ENCODE results near the gene SPEG. TPM values are rescaled to one million over a fixed set of nuclear protein-coding genes. Genes with fewer than 3 reads are reported as not detected.

The SPEG gene
- total and polyA plus RNA-seq, 2 of the 13 experiments (the other 11 are each of a cell fraction or from before 2014, with no cell fraction given) = 0.18 to 0.24 TPM

- no peak for TF ChIP-seq ZNF574 (CRISPR knock-in tag; IDR thresholded peaks at IDR 0.05)
- no peak for TF ChIP-seq PHF20 (CRISPR knock-in tag; IDR thresholded peaks at IDR 0.05)
- TF ChIP-seq E2F2 (CRISPR knock-in tag; IDR thresholded peaks at IDR 0.05; ENCODE audit: borderline replicate concordance) = no peak
- no peak for TF ChIP-seq STAT6 (CRISPR knock-in tag; IDR thresholded peaks at IDR 0.05; ENCODE audit: borderline replicate concordance)
- no peak for TF ChIP-seq ZNF335 (CRISPR knock-in tag; IDR thresholded peaks at IDR 0.05)
- no peak for TF ChIP-seq CHD4 (IDR thresholded peaks at IDR 0.05; ENCODE audit: borderline replicate concordance, low read length)
- no peak for TF ChIP-seq ZNF792 (CRISPR knock-in tag; IDR thresholded peaks at IDR 0.05)
- no peak for TF ChIP-seq TEAD3 (CRISPR knock-in tag; optimal IDR thresholded peaks at IDR 0.05; ENCODE audit: borderline replicate concordance)
- TF ChIP-seq MLXIP (CRISPR knock-in tag; IDR thresholded peaks at IDR 0.05; ENCODE audit: borderline replicate concordance) = no peak
- TF ChIP-seq ZNF672 (CRISPR knock-in tag; IDR thresholded peaks at IDR 0.05) = no peak
- TF ChIP-seq TOPORS (CRISPR knock-in tag; IDR thresholded peaks at IDR 0.05) = no peak
- no peak for TF ChIP-seq NFKBIZ (CRISPR knock-in tag; IDR thresholded peaks at IDR 0.05)
- no peak for TF ChIP-seq NR2C2 (CRISPR knock-in tag; IDR thresholded peaks at IDR 0.05; ENCODE audit: borderline replicate concordance)
- no peak for TF ChIP-seq MAZ (IDR thresholded peaks at IDR 0.05; ENCODE audit: borderline replicate concordance, low read depth, low read length)
- no peak for TF ChIP-seq MAZ (CRISPR knock-in tag; IDR thresholded peaks at IDR 0.05; ENCODE audit: low read depth)
- TF ChIP-seq TBL1XR1 (IDR thresholded peaks at IDR 0.05; ENCODE audit: borderline replicate concordance, low read length, partially characterized antibody) = peak; percentile 92
- no peak for TF ChIP-seq TMF1 (CRISPR knock-in tag; IDR thresholded peaks at IDR 0.05; ENCODE audit: low read depth)
- no peak for TF ChIP-seq CBX1 (IDR thresholded peaks at IDR 0.05; ENCODE audit: low read depth)
- no peak for TF ChIP-seq ZNF282 (IDR thresholded peaks at IDR 0.05; ENCODE audit: partially characterized antibody)
- TF ChIP-seq MYNN (CRISPR knock-in tag; IDR thresholded peaks at IDR 0.05; ENCODE audit: low read depth) = no peak
Measured at GRCh38 chr2:219398721-219399363, 35.8 kb upstream of the SPEG start (continued).
